Pulmonary artery endothelial cell (primary cell): ENCODE results near the gene OFD1. TPM values are rescaled to one million over a fixed set of nuclear protein-coding genes. Genes with fewer than 3 reads are reported as not detected.

Source experiments
- DNase-seq: peaks from one replicate; pipeline ENCODE4 v3.0.0-alpha.2; 2011; ENCODE audit warnings: low read depth, low spot score
- total RNA-seq: library from RNA; depleted of rRNA; stranded (reverse); fragments of >200 nt; gene quantifications from 2 replicates; pipeline ENCODE4 v1.2.3, GENCODE V29; 2014

OFD1 gene
- total RNA-seq = 5.9 and 6.7 TPM in 2 replicates

- peak; percentile 80 for DNase-seq
Measured at GRCh38 chrX:13734278-13735172, at the start of gene OFD1, which contains the start of gene TRAPPC2. TSS of gene OFD1 (plus strand) at chrX:13734748. CDS start at chrX:13735072, 324 bp downstream. TSS of gene TRAPPC2 (minus strand) at chrX:13734620. CDS start at chrX:13719963, 14,657 bp downstream.

GRCh38 chrX:13685126-13685763, 49.3 kb upstream of the OFD1 start:
- no peak for DNase-seq

- no peak for DNase-seq
Measured at GRCh38 chrX:13687203-13687602, 47.3 kb upstream of the OFD1 start.

- DNase-seq = no peak
Measured at GRCh38 chrX:13688384-13688957, 46.1 kb upstream of the OFD1 start.

- peak; percentile 27 for DNase-seq
Measured at GRCh38 chrX:13688958-13689740, 45.4 kb upstream of the OFD1 start, which contains the start of gene RAB9A. TSS of gene RAB9A (plus strand) at chrX:13689128. CDS start at chrX:13708747, 19,619 bp downstream.

GRCh38 chrX:13689741-13690211, 44.8 kb upstream of the OFD1 start:
- no peak for DNase-seq

GRCh38 chrX:13690836-13691235, 43.7 kb upstream of the OFD1 start:
- no peak for DNase-seq

GRCh38 chrX:13691841-13692371, 42.6 kb upstream of the OFD1 start:
- DNase-seq = no peak

GRCh38 chrX:13692771-13693231, 41.7 kb upstream of the OFD1 start:
- no peak for DNase-seq

GRCh38 chrX:13693341-13693961, 41.1 kb upstream of the OFD1 start:
- DNase-seq = no peak

GRCh38 chrX:13694359-13694758, 40.2 kb upstream of the OFD1 start:
- DNase-seq = no peak

- DNase-seq = no peak
Measured at GRCh38 chrX:13694983-13695382, 39.6 kb upstream of the OFD1 start.

GRCh38 chrX:13695601-13696115, 38.9 kb upstream of the OFD1 start:
- no peak for DNase-seq

GRCh38 chrX:13697455-13697854, 37.1 kb upstream of the OFD1 start:
- DNase-seq = no peak

GRCh38 chrX:13697976-13698375, 36.6 kb upstream of the OFD1 start:
- DNase-seq = no peak

GRCh38 chrX:13698432-13698831, 36.1 kb upstream of the OFD1 start:
- no peak for DNase-seq

- DNase-seq = no peak
Measured at GRCh38 chrX:13699183-13699826, 35.2 kb upstream of the OFD1 start.

GRCh38 chrX:13700380-13700779, 34.2 kb upstream of the OFD1 start:
- no peak for DNase-seq

- DNase-seq = no peak
Measured at GRCh38 chrX:13702111-13702789, 32.3 kb upstream of the OFD1 start.
